ENCODE measurements around the gene BCL2L2.
"Not testable (repeated sequence)": the region's sequence is repeated elsewhere in the genome, so short reads cannot be mapped to it uniquely, and the experiment has no call there.

Gene BCL2L2

DNA sequence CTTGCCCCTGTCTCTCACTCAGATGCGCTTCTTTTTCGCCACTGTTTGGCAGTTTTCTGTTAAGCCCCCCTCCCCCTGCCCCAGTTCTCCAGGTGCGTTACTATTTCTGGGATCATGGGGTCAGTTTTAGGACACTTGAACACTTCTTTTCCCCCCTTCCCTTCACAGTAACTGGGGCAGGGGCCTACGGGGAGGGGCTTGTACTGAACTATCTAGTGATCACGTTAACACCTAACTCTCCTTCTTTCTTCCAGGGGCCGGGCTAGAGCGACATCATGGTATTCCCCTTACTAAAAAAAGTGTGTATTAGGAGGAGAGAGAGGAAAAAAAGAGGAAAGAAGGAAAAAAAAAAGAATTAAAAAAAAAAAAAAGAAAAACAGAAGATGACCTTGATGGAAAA lies 18.4 kb downstream of the BCL2L2 start:
- DNase-seq, result no peak

DNA sequence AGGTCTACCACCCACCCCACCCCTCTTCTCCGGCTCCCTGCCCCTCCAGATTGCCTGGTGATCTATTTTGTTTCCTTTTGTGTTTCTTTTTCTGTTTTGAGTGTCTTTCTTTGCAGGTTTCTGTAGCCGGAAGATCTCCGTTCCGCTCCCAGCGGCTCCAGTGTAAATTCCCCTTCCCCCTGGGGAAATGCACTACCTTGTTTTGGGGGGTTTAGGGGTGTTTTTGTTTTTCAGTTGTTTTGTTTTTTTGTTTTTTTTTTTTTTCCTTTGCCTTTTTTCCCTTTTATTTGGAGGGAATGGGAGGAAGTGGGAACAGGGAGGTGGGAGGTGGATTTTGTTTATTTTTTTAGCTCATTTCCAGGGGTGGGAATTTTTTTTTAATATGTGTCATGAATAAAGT lies 19.1 kb downstream of the BCL2L2 start:
- not testable (repeated sequence) for DNase-seq

DNA sequence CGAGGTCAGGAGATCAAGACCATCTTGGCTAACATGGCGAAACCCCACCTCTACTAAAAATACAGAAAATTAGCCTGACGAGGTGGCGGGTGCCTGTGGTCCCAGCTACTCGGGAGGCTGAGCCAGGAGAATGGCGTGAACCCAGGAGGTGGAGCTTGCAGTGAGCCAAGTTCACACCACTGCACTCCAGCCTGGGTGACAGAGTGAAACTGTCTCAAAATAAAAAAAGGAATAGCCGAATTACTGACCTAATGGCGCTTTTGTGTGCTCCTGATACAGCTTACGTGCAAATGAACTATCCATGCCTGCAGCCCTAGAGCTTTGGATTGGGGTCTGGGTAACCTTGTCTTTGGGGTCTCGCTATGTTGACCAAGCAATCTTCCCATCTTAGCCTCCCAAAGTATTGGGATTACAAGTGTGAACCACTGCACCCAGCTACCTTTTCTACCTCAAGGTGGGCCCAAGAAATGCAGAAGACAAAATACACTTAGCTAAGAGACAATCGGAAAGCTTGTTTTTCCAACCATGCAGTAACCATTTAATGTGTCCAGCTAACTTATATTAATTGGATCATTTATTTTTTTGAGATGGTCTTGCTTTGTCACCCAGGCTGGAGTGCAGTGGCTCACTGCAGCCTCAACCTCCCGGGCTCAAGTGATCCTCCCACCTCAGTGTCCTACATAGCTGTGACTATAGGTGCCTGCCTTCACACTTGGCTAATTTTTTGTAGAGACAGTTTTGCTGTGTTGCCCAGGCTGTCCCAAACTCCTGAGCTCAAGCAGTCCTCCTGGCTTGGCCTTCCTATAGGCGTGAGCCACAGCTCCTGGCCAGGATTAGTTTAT lies 20.1 kb downstream of the BCL2L2 start:
- DNase-seq, result no peak

DNA sequence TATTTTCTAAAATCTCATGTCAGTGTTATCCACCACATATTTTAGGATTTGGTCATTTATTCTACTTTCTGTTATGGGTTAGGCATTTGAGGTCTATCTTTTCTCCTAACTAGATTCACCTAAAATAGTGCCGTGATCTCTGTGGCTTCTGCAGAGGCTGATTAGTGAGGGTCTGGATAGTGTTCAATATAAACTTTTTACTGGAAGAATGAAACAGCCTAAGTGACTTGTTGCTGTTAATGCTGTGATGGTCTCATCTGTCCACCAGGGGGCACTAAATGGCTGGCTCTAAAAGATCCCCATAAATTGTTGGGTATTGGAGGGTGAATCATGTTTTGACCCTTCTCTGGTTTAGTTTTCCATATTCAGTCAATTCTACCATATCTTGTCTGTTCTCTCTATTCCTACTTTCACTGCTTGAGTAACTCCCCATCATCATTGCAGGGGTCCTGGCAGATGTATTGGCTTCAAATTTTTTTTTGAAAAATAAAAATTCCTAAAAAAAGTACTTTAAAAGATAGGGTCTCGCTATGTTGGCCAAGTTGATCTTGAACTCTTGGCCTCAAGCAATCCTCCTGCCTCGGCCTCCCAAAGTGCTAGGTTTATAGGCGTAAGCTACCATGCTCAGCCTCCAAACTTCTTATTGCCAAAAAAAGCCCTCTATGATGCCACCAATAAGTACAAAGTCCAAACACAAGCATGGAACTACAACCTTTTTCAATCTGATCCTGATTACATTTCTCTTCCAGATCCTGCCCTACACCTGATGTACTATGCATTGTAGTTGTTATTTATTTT lies 21.5 kb downstream of the BCL2L2 start:
- DNase-seq, result peak; percentile 46

DNA sequence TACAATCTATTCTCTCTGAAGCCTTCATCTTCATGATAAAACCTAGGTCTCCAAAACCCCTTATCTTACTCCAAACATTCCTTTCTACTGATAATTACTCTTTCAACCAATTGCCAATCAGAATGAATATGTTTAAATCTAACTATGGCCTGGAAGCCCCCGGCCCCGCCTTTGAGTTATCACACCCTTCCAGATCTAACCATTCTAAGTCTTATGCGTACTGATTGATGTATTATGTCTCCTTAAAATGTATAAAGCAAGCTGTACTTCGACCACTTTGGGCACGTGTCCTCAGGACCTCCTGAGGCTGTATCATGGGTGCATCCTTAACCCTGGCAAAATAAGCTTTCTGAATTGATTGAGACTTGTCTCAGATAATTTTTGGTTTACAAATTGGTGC lies 29.0 kb downstream of the BCL2L2 start:
- DNase-seq, result no peak

DNA sequence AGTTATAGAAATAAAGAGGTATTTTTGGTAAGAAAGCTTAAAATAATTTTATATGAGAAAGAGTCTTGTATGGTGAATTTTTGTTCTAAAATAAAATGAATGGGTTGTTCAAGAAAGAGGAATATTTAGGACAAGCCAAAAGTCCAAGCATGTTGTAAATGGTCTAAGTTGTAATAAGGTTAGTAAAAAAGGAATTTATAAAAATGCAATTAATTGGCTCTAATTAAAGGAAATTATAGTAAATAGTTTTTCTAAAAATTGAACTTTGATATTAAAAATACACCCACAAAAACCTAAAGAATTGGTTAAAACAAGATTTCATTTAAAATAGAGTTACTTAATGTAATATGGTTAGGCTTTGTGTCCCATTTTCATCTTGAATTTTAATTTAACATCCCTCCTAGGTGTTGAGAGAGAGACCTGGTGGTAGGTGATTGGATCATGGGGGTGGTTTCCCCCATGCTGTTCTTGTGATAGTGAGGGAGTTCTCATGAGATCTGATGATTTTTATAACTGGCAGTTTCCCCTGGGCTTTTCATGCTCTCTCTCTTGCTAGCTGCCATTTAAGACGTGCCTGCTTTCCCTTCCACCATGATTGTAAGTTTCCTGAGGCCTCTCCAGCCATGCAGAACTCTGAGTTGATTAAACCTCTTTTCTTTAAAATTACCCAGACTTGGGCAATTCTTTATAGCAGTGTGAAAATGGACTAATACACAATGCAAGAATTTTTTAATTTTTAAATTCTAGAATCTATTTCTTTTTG lies 33.1 kb downstream of the BCL2L2 start:
- no peak for DNase-seq

DNA sequence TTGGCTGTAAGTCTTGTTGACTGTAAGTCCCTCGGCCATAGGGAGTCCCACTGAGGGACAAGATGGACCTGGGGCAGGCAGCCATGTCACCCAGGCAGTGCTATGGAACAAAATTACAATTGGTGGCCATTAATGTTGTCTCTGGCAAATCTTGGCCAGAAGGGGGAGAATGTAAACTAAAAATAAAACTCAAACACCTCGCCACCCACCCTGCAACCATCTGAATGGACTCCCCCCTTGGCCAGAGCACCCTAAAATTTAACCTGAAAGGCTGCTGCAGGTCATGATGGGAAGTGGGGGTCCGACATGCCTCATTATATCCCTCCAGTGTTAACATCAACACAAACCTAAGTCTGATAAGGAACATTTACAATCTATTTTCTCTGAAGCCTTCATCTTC lies 37.8 kb downstream of the BCL2L2 start:
- no peak for DNase-seq

DNA sequence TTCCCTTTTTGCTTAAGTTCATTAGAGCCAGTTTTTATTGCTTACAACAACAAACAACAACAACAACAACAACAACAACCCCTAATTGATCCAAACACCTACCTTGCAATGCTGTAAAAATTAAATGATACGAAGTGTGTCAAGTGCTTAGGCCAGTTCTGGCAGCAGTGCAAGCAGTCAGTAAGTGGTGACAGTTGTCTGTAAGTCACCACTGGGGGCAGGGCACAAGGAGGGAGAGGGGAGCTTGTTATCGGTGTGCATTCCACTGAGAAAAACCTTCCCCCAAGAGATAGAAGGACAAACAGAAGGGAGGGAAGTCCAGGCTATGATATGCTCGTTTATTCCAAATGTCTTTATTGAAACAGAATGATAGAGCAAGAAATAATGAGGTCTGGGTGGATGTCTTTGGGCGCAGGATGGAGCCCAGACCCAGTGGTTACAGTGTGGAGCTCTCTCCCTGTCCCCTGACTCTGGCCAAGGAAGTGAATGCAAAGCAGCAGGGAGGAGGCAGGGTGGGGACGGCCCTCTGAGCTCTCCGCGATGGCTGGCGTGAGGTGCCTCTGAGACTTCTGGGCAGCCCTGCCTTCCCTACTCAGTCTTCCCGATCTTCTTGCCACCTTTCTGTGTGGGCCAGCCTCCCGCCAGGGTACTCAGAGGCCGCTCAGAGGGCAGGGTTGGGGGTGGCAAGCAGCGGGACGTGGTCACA lies 39.5 kb downstream of the BCL2L2 start:
- DNase-seq, result no peak

DNA sequence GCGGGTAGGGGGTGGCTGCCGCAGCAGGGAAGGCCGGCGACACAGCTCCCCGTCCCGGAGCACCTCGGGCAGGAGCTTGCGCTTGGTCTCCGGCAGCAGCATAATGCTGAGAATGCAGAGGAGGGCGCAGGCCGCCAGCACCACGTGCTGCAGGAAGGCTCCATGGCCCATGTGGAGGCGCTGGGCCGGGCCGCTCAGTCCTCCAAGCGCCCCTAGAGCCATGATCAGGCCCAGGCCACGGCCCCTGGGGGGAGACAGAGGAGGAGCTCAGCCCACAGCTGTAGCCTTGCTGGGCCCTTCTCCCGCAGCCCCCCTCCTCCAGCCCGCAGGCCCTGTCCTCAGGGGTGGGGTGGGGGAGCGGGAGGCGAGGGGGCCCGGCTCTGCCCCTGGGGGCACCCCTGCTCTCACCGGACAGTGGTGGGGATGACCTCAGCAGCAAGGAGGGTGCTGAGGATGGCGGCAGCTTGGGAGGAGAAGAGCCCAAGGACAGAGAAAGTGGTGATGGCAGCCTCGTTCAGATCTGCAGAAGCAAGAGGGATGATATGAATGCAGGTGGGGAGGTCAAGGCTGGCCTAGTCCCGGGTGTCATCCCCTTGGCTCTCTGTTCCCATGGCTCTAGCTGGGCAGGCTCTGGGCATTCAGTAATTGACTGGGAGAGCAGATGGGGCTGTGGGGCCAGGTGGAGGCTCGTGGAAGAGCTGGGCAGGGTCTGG lies 40.2 kb downstream of the BCL2L2 start:
- no peak for DNase-seq

DNA sequence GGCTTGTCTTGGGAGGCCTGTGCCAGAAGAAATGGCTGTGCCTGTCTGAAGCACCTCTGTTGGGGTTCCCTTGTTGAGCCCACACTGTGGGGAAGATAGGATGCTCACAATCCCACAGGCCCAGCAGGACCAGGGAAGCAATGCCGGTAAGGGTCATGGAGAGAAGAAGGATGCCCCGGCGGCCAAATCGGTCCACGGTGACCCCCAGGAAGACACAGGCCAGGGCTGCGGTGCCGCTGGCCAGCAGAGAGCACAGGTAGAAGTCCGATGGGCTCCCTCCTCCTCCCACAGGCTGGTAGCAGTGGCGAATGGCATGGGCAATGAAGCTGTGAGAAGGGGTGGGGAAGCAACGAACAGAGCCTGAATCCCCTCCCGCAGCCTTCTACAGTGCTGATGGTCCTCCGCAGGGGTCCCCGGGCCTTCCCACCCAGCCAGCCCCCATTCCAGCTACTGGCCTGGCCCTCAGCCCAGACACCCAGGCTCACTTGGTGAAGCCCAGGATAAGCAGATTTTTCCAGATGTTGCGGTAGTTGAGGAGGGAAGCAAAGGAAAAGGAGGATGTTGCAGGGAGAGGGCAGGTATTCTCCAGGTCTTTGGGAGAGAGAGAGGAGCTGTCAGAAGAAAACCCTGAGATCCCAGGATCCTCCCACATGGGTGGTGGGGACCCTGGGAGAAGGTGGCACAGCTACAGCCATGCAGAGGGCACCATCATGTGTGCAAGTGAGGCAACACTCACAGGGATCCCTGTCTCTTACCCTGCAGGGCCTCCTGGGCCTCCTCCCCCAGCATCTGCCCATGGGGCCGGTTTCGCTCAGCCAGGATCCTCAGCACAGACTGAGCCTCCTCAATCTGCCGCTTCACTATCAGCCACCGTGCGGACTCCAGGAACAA lies 41.0 kb downstream of the BCL2L2 start:
- no peak for DNase-seq

DNA sequence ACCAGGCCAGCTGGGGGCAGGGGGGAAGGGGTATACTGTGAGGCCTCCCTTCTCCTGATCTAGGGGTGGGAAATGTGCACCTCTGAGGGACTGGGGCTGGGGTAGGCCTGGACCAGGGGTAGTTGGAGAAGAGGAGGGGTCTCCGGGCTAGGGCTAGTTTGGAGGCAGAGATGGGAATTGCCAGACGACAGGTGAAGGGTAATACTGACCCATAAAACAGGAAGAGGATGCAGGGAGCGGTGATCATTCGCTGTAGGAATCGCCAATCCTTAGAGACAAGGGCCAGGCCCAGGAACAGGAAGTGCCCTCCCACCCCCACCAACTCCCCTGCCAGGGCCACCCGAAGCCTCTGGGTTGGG lies 41.6 kb downstream of the BCL2L2 start:
- no peak for DNase-seq

DNA sequence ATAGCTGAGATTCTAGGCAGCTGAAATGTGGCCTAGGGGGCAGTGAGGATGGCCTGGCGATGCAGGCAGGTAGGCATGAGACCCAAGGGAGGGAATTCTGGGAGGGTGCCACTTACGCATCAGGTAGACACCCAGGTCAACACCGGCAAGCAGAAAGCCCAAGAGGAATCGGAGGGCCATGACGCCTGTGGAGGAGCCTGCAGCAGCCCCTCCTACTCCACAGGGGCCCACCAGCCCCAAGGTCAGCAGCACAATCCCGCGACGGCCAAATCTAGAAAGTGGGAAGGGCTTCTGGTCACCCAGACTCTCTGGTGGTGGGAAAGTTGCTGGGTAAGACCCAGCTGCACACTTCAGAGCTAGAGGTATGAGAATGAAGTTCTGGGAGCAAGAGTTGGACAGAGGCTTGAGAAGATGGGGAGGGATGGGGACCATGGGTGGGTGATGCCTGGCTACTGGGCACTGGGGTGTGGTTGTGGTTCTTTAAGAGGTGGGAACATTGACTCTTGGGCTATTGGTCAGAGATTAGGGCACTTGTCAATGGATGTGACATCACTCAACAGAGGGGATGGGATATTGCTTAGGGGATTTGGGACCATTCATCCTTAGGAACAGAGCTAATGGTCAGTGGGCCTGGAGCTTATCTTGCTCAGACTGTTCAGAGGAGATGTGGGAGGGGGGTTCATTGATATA lies 42.7 kb downstream of the BCL2L2 start:
- DNase-seq, result no peak

DNA sequence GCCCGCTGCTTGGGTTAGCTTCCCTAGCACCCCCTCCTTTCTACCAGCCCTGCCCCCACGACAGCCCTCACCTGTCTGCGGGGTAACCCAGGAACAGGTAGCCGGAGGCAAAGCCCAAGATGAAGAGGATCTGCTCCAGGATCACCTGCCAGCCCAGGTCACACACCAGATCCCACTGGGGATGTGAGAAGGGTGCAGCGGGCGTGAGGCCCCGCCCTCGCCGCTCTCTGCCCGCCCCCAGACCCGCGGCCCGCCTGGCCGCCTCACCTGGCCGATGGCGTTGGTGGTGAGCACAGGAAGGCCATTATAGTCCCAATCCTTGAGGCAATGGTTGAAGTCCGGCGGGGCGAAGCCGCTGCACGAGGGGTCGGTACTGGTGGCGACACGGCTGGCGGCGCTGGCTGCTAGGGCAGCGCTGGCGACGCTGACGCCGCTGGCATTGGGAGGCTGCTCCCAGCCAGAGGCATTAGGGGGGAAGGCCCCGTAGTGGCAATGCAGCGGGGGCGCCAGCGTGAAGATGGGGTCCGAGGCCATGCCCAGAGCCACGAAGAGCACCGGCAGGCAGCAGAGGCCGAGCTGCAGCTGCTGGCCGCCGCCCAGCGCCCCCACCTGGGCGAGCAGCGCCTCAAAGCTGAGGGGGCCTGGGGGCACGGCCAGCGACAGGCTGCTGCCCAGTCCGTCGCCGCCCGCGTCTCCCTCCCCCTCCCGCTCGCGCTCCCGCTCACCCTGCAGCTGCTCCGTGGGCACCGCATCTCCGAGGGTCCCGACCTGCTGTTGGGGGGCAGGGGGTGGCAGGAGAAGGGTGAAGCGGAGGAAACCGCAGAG lies 45.3 kb downstream of the BCL2L2 start:
- no peak for DNase-seq

DNA sequence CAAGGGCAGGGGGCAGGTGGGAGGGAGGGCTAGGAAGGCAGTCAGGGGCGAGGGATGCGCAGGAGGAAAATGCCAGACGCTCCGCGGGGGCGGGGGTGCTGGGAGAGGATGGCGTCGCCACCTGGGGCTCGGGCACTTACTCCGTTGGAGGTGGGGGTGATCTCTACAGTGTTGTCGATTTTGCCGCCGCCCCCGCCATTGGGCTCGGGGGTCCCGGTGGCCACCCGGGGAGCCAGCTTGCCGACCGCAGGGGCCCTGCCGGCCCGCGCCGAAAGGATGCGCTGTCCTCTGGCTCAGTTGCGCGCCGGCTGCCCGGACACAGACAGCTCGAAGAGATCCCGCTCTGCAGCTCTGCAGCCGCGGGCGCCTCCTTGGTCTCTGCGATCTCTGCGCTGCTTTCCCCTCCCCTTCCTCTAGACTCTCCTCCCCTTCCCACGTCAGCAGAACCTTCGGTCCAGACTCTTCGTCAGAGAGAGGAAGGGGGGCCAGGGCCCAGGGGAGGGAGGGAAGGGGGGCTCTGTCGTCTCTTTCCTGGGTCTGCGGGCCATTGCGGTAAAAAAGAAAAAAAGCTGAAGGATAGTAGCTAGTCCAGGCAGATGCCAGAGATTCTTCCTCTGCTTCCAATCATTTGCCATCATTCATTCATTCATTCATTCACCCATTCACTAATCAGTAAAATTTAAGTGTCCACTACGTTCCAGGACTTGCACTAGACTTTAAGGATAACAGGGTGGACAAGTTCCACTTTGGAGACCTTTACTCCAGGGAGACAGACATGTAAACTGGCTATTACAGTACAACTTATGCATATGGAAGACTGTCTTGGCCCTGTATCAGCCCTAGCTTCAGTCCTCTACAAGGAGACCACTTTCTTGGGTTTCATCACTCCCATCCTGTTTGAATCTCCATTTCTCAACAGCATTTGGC lies 46.1 kb downstream of the BCL2L2 start, which contains the start of gene SLC22A17:
TSS of gene SLC22A17 (minus strand) at position 382 of the 927 bp plus-strand sequence.
- no peak for DNase-seq

DNA sequence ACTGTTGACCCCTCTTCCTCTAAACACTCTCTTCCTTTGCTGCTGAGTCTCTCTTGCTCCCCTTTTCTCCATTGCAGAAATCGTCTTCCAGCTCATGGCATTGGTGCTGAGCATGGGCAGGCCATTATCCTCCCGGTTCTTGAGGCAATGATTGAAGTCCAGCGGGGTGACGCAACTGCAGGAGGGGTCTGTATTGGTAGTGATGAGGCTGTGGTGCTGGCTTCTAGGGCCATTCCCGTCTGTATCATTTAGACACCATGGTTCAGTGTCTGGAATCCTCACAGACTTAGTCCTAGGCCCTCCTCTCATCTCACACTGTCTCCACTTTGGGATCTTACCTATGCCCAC lies 46.8 kb downstream of the BCL2L2 start:
- DNase-seq, result no peak

DNA sequence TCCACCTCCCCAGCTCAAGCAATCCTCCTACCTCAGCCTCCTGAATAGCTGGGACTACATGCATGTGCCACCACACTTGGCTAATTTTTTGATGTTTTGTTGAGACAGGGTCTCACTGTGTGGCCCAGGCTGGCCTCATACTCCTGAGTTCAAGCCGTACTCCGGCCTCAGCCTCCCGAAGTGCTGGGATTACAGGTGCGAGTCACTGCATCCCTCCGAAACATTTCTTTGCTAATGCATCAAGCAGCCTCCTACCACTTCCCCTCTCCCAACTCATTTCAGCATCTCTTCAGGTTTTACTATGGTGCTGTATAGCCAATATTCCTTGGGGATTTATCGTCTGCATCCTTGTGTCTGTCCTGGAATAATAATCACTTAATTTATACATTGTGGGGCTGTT lies 48.4 kb downstream of the BCL2L2 start:
- no peak for DNase-seq

DNA sequence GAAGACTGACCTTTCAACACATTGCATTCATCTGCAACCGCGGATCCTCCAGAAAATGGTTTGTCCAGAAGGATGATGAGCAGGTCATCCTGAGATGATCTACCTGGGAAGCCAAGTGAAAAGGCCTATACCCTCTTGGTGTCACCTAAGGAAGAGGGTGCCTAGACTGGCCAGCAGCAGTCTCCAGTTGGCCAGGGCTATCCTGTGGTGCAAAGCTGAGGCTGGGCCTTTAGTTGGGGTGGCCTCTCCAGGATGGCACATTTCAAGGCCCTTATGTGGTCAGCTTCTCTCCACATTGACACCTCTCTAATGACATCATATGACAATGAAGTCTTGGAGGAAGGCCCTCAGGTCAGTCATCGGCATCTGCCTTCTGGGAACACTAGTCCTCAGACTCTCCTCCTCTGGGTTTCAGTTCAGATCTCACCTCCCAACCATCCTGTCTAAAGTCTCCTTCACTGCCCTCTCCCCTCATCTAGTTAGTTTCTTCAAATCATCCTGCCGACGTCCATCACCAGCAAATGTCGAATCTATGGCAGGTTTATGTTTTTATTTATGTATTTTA lies 49.3 kb downstream of the BCL2L2 start:
- DNase-seq, result no peak

DNA sequence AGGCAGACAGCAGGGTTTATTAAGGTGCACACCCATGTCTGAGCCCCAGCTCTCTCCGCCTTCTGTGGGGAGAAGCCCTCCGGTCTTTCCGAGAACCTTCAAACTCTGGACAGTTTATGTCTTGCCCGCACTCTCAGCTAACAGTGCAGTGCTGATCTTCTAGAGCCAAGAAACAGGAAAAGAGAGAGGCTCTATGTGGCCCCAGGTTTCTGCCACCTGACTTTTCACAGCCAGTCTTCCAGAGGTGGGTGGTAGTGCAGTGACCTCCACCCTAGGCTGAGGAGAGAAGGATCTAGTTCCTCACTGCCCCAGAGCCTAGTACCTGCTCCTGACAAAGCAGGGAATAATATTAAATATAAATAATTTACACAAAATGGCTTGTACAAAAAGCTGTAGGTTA lies 50.0 kb downstream of the BCL2L2 start:
- DNase-seq, result no peak

All from KG1 (cell line).